Vagina (tissue), 2 donors: ENCODE results near the gene C1QA. TPM values are rescaled to one million over a fixed set of nuclear protein-coding genes. Genes with fewer than 3 reads are reported as not detected.

Experiments used
- DNase-seq, 2 donors: peaks; one replicate each; pipeline ENCODE4 v3.0.0-alpha.2; 2017; ENCODE audit errors: extremely low spot score in 2 of 2
- H3K27ac ChIP-seq: fragments of 200-600 bp; sonication (generic); one replicate; pipeline ENCODE4 v1.5.1; 2019
- H3K27me3 ChIP-seq: fragments of 200-600 bp; sonication (generic); one replicate; pipeline ENCODE4 v1.5.1; 2019
- H3K36me3 ChIP-seq, 2 donors: fragments of 200-600 bp; sonication (generic); one replicate each; pipeline ENCODE4 v1.5.1; 2017 to 2019
- H3K4me1 ChIP-seq: fragments of 200-600 bp; sonication (generic); one replicate; pipeline ENCODE4 v1.5.1; 2019
- H3K4me3 ChIP-seq, 2 donors: fragments of 200-600 bp; sonication (generic); 1 replicate in 1 of 2; 2 replicates in 1 of 2; pipeline ENCODE4 v1.5.1; 2016 to 2019
- H3K9me3 ChIP-seq: fragments of 200-600 bp; sonication (generic); one replicate; pipeline ENCODE4 v1.5.1; 2019
- CTCF ChIP-seq, 3 experiments: fragments of 450-650 bp in 2 of 3; fragments of 200-600 bp in 1 of 3; sonication (generic) in 1 of 3; IDR thresholded peaks; one replicate each; pipeline ENCODE4 v1.5.1; 2017 to 2019; ENCODE audit warnings: antibody characterized with exemption in 3 of 3, mild to moderate bottlenecking in 2 of 3, moderate library complexity in 2 of 3
- POLR2A ChIP-seq, 2 donors: fragments of 450-650 bp; IDR thresholded peaks; one replicate each; pipeline ENCODE4 v1.6.1; 2017; ENCODE audit warnings: antibody characterized with exemption in 2 of 2, mild to moderate bottlenecking in 2 of 2, moderate library complexity in 2 of 2
- POLR2AphosphoS5 ChIP-seq, 2 donors: sonication (generic); formaldehyde crosslinking; IDR thresholded peaks; one replicate each; pipeline ENCODE4 v1.9.0; 2017; ENCODE audit warnings: antibody characterized with exemption in 2 of 2, mild to moderate bottlenecking in 2 of 2, low read depth in 1 of 2; ENCODE audit not compliant: insufficient read depth in 1 of 2
- intact Hi-C: fragments of 100-400 bp; cut with DNase I; formaldehyde crosslinking; loops from one replicate; pipeline ENCODE4 v1.15.1; 2023
- total RNA-seq: library from RNA; depleted of rRNA; stranded (reverse); fragments of >200 nt; gene quantifications from one replicate; pipeline ENCODE4 v1.2.3, GENCODE V29; 2016

C1QA gene
- total RNA-seq, 1 donor from 2014 or later: 95.8 TPM

GRCh38 chr1:22643381-22643780 lies 7.0 kb downstream of the C1QA start, which contains the start of gene C1QC:
Gene C1QC (plus strand): TSS chr1:22643633. CDS start chr1:22644024, 391 bp downstream.
- TF ChIP-seq POLR2A (IDR thresholded peaks at IDR 0.05) (no peak), CTCF (IDR thresholded peaks at IDR 0.05) (no peak), POLR2AphosphoS5 (IDR thresholded peaks at IDR 0.05; ENCODE audit: insufficient read depth in 1 of 2, low read depth in 1 of 2) (no peak)
- Histone ChIP-seq H3K36me3 (no peaks in the 10 kb centered on the region), H3K27me3 (no peaks in the 10 kb centered on the region), H3K27ac (no peak within 1 kb of the TSS), H3K4me3 (peak within 1 kb of the TSS in 1 of 2 donors; percentile 7), H3K9me3 (no peaks in the 10 kb centered on the region), H3K4me1 (no peaks in the 10 kb centered on the region)
- no peak for DNase-seq
- intact Hi-C loops: loop anchor here (5.0 kb wide), 1 partner anchor 226 kb away; no protein-coding TSS in a partner anchor

DNA sequence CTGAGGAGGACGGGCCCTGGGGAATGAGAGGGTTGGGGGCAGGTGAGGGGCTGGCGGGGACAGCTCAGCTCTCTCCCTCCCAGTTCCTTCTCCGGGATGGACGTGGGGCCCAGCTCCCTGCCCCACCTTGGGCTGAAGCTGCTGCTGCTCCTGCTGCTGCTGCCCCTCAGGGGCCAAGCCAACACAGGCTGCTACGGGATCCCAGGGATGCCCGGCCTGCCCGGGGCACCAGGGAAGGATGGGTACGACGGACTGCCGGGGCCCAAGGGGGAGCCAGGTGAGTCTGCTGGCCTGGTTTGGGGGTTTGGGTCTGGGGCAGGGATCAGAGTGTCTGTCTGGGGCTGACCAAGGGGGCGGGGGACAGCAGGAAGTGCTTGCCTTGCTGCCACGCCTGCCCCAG lies 7.5 kb downstream of the C1QA start:
- TF ChIP-seq CTCF (IDR thresholded peaks at IDR 0.05): no peak
- TF ChIP-seq POLR2A (IDR thresholded peaks at IDR 0.05): no peak
- TF ChIP-seq POLR2AphosphoS5 (IDR thresholded peaks at IDR 0.05; ENCODE audit: insufficient read depth in 1 of 2, low read depth in 1 of 2): no peak
- H3K4me3 ChIP-seq: peak overlapping the region in 1 of 2 donors; percentile 7
- no peak overlapping the region for H3K27ac ChIP-seq
- intact Hi-C loops: loop anchor here (5.0 kb wide), 1 partner anchor 227 kb away; no protein-coding TSS in a partner anchor
- no peaks in the 10 kb centered on the region for H3K36me3 ChIP-seq
- H3K27me3 ChIP-seq: no peaks in the 10 kb centered on the region
- no peaks in the 10 kb centered on the region for H3K4me1 ChIP-seq
- no peaks in the 10 kb centered on the region for H3K9me3 ChIP-seq
- DNase-seq: no peak

- DNase-seq: no peak
- Histone ChIP-seq H3K27me3 (no peaks in the 10 kb centered on the region), H3K36me3 (no peaks in the 10 kb centered on the region), H3K27ac (no peak overlapping the region), H3K4me1 (no peaks in the 10 kb centered on the region), H3K4me3 (no peak overlapping the region), H3K9me3 (no peaks in the 10 kb centered on the region)
- intact Hi-C loops: no loop called here
- TF ChIP-seq POLR2AphosphoS5 (IDR thresholded peaks at IDR 0.05; ENCODE audit: insufficient read depth in 1 of 2, low read depth in 1 of 2) (no peak), POLR2A (IDR thresholded peaks at IDR 0.05) (no peak), CTCF (IDR thresholded peaks at IDR 0.05) (no peak)
Measured at GRCh38 chr1:22645931-22646330, 9.5 kb downstream of the C1QA start.

GRCh38 chr1:22646384-22646783 lies 10.0 kb downstream of the C1QA start:
- intact Hi-C loops: no loop called here
- TF ChIP-seq CTCF (IDR thresholded peaks at IDR 0.05) (no peak), POLR2A (IDR thresholded peaks at IDR 0.05) (no peak), POLR2AphosphoS5 (IDR thresholded peaks at IDR 0.05; ENCODE audit: insufficient read depth in 1 of 2, low read depth in 1 of 2) (no peak)
- DNase-seq: no peak
- Histone ChIP-seq H3K27ac (no peak overlapping the region), H3K4me1 (no peaks in the 10 kb centered on the region), H3K36me3 (no peaks in the 10 kb centered on the region), H3K9me3 (no peaks in the 10 kb centered on the region), H3K4me3 (no peak overlapping the region), H3K27me3 (no peaks in the 10 kb centered on the region)

DNA sequence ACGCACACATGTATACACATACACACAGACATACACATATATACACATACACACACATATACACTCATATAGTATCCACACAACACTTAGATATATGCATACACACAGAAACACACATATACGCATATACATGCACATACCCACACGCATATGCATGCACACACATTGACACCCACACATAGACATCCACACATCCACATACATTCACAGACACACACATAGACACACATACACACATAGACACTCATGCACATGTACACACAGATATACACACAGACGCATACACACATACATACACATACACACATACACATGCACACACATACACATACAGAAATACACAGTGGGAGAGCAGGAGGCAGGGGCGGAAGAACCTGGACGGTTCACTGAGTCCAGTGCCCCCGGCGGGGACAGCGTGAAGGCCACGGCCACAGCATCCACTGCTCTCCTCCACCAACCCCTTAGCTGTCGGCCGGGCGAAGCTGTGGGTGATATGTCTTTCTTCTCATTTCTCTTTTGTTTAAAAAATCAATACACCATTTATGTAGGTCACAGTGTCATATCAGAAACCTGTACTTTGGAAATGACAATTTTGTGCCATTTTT lies 13.8 kb downstream of the C1QA start:
- no peaks in the 10 kb centered on the region for H3K4me1 ChIP-seq
- no peaks in the 10 kb centered on the region for H3K36me3 ChIP-seq
- no peak overlapping the region for H3K27ac ChIP-seq
- no peaks in the 10 kb centered on the region for H3K9me3 ChIP-seq
- TF ChIP-seq POLR2AphosphoS5 (IDR thresholded peaks at IDR 0.05; ENCODE audit: insufficient read depth in 1 of 2, low read depth in 1 of 2) (no peak), CTCF (IDR thresholded peaks at IDR 0.05) (no peak)
- no peak overlapping the region for H3K4me3 ChIP-seq
- no peak for DNase-seq
- intact Hi-C loops: no loop called here
- no peaks in the 10 kb centered on the region for H3K27me3 ChIP-seq
